NCI-H510A treated with DMSO at 0.1 percent for 48 hours (cell line): Measurements from ENCODE around the gene IMPDH1.

ENCODE experiments used
- DNase-seq: peaks from one replicate; lab custom pipeline; 2025; lab: John Stamatoyannopoulos, UW

IMPDH1 gene

DNA sequence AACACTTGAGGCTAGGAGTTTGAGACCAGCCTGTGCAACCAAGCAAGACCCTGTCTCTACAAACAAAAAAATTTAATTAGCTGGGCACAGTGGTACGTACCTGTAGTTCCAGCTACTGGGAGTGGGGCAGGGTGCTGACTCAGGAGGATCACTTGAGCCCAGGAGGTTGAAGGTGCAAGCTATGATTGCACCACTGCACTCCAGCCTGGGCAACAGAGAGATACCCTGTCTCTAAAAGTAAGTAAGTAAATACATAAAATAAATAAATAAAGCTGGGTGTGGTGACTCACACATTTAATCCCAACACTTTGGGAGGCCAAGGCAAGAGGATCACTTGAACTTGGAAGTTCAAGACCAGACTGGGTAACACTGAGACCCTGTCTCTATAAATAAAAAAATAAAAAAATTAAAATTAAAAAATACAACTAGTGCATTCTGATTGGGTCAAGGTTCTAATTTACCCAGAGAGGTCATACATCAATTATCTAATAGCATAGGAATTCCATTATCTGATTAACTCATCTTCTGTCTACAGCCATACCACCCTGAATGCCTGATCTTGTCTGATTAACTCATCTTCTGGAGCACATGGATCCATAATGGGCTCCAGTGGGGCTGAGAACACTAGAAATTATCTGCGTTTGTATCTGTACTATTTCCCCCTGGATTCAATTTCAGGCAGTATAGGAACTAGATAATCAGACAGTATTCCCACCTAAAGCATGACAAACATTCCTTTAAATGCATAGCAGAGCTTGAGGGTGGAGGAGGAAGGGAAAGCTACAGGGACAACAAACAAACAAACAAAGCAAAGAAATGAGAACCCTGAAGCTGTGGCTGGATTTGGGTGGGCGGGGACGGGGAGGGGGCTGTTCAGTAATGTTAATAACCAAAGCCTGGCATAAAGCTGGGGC lies 24.9 kb upstream of the IMPDH1 start:
- no peak for DNase-seq

DNA sequence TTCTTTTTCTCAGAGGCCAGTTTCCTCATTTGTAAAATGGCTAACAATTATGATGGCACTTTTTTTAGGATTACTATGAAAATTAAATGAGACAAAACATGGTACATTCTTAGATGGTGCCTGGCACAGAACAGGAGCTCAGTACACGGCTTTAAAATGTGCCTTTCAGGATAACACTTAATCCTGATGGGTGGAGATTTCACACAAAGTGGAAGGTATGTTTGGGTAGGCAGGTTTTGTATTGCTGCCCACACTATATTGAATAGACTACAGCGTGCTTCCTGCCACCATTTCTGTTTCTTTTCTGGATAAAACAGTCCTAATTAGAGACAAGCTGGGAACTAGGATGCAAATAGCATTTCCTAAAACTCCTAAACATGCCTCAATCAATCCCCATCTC lies 22.0 kb upstream of the IMPDH1 start:
- no peak for DNase-seq

DNA sequence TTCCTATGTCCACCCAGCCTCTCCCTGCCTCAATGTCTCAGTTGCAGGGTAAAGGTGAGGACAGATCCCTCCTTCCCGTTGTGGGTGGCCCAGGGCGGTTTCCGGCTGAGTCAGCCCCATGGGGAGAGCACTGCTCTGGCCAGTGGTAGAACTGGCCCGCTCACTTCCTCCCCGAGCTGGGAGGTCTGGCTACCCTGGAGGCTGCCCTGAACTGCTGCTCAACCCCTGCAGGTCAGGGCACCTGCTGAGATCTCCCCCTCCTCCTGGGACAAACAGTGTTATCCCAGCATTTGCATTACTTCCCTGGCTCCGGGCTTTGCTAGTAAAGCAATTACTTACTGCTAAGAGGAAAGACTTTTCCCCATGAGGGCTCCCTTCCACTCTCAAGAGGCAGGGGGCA lies 21.4 kb upstream of the IMPDH1 start:
- DNase-seq = no peak

DNA sequence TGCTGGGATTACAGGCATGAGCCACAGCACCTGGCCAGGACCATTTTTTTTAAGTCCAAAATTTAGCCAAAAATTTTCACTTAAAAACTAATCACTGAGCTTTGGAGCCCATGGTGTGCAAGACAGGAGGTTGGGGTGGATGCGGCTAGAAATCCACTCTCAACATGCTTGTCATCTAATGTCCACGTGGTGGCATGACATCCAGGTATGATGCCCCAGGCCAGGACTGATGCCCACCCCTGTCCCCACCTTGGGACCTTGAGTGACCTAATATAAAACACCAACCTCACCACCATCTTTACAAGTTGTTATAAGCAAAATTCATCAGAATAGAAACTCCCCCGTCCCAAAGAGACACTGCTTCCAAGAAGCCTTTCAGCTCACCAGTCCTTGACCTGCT lies 20.4 kb upstream of the IMPDH1 start:
- DNase-seq = no peak

DNA sequence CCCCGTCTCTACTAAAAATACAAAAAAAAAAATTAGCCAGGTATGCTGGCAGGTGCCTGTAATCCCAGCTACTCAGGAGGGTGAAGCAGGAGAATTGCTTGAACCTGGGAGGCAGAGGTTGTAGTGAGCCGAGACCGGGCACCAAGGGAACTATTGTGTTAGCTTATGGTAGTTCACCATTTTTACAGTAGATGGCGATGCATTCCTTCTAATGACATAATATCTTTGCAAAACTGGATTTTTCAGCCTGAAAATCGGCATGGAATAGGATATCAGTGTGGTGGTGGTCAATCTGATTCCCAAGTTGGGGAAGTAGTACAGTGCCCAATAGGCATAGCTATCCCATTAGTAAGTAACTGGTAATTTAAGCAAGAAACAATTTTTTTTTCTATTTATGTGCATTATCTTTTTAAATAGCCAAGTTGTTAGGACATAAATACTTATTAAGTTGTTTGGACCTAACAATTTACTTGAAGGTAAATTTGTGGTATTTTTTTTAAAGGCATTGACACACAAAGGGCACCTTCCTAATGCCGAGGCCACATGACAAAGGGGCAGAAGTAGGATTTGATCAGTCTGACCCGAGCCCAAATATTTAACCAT lies 17.6 kb upstream of the IMPDH1 start:
- DNase-seq = peak; percentile 43

DNA sequence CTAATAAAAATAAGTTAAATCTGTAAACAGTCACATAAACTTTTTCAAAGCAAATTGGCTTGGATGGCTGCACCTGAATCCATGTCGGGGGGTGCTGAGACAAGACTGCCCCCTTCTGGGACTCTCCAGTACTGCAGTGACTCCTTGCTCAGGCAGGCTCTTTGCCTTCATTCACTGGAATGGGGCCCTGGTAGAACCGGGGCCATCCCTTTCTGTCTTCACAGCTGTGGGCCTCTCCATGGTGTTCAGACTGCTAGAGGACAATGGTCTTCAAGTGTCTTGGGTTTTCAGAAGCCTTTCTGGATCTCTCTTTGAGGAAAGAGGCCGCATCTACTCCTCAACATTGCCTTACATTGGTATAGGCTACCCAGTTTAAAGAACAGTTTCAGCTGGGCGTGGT lies 16.1 kb upstream of the IMPDH1 start:
- DNase-seq = peak; percentile 29

DNA sequence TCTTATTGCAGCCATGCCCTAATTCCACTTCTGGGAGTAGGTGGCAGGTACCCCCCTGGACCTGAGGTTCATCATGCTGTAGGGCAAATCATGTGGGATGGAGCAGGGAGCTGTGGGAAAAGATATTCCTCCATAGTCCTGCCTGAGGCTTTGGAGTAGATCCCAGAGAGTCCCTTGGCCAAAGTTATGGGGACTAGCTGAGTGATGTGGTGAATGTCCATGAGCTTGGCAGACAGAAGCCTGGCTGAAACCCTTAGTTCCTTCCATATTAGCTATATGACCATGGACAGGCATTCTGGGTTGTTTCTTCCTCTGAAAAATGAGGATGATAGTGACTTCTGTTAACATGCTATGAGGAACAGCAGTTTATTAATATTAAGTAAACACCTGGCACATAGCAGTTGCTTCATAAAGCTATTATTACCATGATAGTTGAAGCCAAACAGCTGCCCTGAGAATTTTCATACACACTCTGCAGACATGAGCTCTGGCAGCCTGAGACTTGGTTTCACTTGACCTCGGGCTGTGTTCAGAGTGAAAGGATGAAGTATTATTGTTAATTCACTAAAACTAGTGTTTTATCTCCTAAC lies 15.0 kb upstream of the IMPDH1 start:
- no peak for DNase-seq

DNA sequence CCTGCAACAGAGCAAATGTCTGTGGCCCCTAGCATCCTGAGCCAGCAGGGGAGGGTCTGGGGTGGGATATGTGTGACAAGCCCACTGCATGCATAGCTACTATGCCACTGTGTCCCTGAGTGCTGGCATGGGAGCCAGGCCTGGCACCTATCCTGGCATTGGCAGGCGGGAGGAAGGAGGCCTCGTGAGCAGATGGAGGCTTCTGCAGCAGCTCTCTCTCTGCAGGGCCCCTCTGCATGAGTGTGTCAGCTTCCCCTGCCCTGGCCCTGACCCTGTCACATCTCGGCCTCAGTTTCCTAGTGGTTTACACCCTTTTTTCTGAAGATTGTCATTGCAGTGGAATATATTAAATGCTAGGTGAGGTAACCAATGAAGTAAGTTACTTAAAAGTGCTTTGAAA lies 13.1 kb upstream of the IMPDH1 start:
- DNase-seq = no peak

DNA sequence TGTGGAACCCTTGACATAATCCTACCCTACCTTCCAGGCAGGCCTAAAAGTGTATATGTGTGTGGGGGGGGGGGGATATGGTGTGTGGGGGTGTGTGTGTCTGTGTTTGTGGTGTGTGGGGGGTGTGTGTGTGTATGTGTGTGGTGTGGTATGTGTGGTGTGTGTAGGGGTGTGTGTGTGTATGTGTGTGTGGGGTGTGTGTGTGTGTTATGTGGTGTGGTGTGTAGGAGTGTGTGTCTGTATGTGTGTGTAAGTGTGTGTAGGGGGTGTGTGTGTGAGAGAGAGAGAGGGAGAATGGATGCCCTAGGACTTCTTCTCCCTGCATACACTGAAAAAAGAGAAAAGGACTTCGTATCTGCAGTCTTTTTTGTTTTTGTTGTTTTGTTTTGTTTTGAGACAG lies 12.3 kb upstream of the IMPDH1 start:
- DNase-seq = no peak

DNA sequence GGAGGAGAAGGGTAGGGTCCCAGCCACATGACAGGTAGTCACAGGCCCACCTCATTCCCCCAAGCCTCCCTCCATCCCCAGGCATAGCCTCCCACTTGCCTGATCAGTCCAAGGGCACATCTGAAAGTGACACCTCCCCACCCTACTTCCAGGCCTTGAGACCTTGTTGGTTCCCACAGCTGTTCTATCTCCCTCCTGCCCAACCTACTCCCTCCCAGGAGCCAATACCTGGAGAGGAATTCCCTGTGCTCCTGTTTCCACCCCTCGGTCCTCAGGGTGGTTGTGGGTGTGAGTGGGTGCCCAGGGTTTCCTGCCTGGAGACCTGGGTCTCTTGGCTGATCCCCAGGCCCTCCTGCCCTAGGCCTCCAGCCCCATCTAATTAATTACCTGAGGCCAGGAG lies 11.6 kb upstream of the IMPDH1 start:
- DNase-seq = no peak

DNA sequence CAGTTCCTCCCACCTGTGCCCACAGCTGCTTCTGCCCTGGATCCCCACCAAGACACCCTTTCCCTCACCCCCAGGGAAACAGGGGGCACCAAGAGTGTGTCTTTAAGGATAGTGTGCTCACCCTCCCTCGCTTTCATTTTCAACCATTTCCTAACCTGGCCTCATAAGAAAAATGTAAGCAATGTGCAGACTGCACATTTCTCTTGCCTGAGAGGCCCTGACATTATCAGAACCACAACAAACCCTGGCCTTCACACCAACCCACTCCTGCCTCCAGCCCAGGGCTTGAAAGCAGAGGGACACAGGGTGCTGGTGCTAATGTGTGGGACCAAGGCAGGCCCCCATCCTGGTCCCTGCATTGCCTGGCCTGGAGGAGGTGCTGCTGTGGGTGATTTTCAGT lies 11.0 kb upstream of the IMPDH1 start:
- no peak for DNase-seq

DNA sequence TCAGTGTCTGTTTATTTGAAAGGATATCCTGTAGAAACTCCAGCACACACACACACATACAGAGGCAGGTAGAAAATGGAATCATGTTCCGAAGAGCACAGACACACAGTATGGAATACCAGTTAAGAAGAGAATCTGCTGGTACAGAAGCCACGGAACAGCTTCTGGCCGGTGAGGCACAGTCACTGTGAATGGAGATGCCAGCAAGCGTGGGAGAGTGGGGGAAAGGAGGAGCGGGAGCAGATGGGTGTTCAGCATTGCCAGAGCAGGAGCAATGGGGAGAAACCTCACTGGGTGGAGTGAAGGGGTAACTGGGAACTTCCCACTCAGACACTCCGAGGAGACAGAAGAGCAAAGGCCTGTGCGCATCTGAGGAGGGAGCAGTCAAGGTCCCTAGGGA lies 9.5 kb upstream of the IMPDH1 start:
- DNase-seq = no peak

DNA sequence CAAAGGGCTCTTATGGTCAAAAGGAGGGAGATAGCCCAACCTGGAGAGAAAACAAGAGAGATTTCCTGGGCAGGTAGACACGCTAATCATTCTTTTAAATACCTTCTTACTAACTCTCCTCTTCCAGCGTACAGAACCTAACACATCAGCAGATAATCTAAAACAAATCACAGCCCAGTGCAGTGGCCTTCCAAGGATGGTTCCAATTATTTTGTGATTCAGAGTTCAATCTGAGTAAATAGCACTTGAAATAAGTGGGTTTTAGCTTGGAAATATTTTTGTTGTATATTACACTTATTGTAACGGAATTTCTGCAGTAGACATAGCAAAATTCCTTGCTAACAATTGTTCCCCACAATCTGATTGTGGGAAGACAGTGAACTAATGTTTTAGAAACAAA lies 7.3 kb upstream of the IMPDH1 start:
- no peak for DNase-seq

DNA sequence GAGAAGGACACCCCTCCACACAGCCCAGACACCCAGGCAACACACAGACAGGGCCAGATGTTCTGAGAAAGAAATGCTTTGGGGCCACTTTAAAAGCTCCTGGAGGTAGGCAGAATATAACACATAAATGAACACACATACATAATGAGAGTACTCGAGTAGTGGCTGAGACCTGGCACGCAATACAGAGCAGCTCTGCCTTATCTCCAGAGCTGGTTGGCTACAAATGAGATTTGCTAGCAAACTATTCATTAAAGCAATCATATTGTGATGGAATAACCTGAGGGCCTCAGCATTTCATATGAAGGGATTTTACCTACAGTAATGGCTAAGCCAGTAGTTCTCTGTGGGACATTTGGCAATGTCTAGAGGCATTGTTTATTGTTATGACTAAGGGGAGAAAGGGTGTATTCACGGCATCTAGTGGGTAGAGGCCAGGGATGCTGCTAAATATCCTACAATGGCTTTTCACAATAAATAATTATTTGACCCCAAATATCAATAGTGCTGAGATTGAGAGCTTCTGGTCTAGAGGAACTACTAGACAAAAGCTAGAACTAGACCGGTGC lies 5.5 kb upstream of the IMPDH1 start:
- no peak for DNase-seq

DNA sequence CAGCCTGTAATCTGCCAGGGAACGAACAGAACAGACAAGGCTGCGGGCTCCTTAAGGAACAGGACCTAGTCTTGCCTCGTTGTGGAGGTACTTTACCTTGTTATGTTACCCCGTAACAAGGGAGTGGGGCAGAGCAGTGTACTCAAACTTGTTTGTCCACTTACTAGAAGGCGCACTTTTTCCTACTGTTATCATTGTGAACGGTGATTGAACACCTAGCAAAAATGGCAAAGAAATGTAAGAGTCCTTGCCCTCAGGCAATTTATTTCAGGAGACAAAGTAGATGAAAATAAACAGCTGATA lies 620 bp upstream of the IMPDH1 start:
- DNase-seq = no peak

DNA sequence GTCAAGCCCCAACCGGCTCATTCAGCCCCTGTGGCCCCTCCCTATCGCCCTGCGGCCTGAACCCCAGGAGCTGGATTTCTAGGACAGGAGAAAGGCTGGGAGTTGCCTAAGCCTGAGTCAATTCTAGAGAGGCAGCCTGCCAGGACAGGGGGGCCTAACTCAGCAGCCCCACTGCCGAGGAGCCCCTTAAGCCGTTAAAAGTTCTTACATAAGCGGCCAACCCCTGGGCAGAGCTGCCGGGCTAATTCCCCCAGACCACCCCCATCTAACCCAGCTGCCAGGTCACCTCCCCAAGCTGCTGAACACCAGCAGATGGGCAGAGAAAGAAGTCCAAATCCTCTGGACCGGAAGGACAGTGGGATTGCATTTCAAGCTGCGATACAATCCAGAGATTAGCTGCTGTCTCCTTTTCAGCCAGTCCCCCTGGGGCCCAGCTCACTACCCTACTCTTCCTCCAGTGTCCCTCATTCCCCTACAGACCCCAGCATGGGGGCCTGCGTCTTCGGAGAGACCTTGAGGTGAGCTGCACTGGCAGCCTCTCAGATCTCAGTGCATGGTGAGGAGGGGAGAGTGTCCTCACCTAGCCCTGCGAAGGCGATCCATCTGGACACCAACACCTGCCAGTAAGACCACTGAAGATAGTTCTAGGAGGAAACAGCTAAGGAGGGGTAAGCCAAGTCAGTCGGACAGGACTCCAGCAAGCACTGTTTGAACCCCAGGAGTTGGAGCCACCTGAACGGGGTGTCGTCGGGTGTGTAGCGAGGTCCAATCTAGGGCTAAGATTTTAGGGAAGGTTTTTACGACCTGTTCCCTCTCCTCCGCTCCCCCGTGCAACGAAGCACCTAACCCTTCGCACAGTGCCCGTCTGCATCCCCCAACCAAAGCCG lies 830 bp downstream of the IMPDH1 start:
- DNase-seq = no peak

DNA sequence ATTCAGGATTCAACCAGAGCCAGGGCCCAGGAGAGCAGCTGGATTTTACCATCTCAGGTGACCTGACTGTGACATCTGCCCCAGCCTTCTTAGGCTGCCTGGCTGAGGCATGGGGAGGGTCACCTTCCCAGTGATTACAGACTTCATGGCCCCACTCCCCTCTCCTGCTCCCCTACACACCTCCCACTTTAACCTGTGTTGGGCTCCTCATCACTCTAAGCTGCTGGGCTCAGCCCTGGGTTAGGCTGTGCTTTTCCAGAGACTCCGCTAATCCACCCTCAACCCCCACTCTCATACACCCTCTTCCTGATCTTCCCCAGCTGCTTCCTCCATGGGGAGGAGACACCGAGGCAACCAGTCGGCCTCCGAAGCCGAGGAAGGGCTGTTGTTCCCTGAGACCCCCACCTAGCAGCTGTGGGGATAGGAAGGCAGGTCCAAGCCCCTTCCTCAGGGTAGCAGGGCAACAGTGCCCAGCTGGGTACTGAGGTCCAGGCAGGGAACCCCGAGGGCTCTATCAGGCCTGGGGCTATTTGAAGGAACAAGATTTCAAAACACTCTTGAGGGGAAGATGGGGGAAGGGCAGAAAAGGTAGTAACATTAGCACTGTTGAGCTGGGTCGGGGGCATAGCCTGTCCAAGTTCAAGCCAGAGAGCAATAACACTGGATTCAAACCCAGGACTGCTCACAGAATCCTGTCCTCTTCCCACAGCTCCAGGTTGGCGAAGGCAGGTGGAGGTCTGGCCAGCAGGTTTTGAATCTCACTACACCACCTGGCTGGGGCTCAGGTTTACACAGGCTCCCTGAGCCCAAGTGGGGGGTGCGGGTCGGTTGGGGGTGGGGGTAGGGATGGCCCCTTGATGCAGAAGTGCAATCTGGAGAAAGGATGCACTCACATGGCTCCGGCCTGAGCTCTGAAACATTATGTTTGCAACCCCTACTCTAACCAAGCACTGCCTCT lies 1.8 kb downstream of the IMPDH1 start:
- DNase-seq = peak; percentile 2

DNA sequence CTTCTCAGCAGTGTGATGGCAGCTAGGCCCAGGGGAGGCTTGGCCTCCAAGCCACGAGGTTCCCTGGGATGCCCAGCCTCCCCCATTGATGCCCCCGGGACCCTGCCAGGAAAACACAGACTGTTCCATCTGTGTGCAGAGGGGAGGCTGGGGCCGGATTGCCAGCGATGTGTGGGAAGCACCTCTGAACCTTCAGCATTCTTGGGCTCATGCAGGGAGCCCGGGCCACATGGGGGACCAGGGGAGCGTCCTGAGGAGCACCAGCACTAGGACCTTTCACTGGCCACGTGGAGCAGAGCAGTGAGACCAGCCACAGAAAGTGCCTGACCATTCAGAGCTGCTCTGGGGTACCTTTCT lies 2.6 kb downstream of the IMPDH1 start:
- DNase-seq = no peak

DNA sequence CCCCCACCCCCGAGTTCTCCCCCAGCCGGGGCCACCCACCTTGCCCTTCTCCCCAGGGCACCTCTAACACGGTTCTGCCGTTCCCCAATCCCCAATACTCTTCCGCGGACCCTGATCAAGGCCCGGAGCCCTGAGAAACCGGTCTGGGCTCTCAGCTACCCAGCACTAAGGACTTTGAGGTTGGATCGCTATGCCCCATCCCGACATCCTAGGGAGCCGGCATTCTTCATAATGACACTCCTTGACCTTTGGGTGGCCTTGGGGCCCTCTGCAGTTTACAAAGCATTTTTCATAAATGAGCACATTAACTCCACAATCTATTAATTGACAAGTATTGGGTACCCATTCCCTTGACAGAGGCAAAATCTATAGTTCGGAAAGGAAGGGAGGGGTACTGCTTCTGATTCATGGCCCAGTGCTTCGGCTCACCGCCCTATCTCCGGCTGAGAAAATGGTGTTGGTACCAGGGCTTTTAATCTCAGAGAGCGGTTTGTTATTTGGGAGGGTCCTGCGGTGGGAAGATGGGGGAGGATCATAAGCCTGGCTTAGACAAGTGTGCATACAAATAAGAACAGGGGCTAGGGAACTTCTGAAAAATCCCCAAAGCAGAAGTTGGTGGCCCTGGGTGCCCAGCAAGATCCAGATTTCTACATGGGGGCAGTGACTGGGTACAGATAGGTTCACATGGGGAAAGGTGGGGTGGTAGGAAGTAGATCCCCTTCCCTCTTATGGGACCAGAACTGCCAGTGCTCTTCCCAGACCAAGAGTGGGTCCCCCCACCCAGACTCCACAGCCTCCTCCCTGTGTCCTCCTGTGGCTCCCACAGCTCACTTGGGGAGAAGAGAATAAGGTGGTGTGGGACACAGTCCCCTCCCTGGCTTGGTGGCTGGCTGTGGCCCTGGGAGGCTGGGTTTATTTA lies 3.2 kb downstream of the IMPDH1 start:
- DNase-seq = no peak
